Calu3 (cell line): ENCODE data around the gene BRF1. TPM values are rescaled to one million over a fixed set of nuclear protein-coding genes. Genes with fewer than 3 reads are reported as not detected.

Experiments used
- BruUV-seq: library from RNA; stranded (reverse); fragments of 400-500 nt; replicated peaks from 2 replicates; lab custom pipeline; 2021; lab: Mats Ljungman, UMichigan
- CTCF ChIA-PET: fragments of 300-600 bp; sonication (Branson Sonifier 250); formaldehyde crosslinking; loops from one replicate; lab custom pipeline; 2022; ENCODE audit warnings: antibody characterized with exemption; lab: Charles Lee
- DNase-seq: peaks from one replicate; pipeline ENCODE4 v3.0.0; 2022
- H3K27ac Mint-ChIP-seq: one replicate; pipeline ENCODE4 v1.8.0; 2022; ENCODE audit warnings: mixed read lengths; ENCODE audit not compliant: unreplicated experiment
- H3K27me3 Mint-ChIP-seq: one replicate; pipeline ENCODE4 v1.8.0; 2022; ENCODE audit warnings: mixed read lengths; ENCODE audit not compliant: unreplicated experiment
- H3K36me3 Mint-ChIP-seq: one replicate; pipeline ENCODE4 v1.8.0; 2022; ENCODE audit warnings: mild to moderate bottlenecking, moderate library complexity, mixed read lengths; ENCODE audit not compliant: insufficient read depth, unreplicated experiment
- H3K4me1 Mint-ChIP-seq: one replicate; pipeline ENCODE4 v1.8.0; 2022; ENCODE audit warnings: mild to moderate bottlenecking, low read depth, mixed read lengths; ENCODE audit not compliant: unreplicated experiment
- H3K4me3 Mint-ChIP-seq: one replicate; pipeline ENCODE4 v1.8.0; 2022; ENCODE audit warnings: mild to moderate bottlenecking, low read depth, moderate library complexity, mixed read lengths; ENCODE audit not compliant: unreplicated experiment
- H3K9me3 Mint-ChIP-seq: one replicate; pipeline ENCODE4 v1.8.0; 2022; ENCODE audit warnings: low read depth, mixed read lengths; ENCODE audit not compliant: unreplicated experiment
- CTCF ChIP-seq: fragments of 200-600 bp; IDR thresholded peaks from one replicate; pipeline ENCODE4 v1.8.0; 2022; ENCODE audit warnings: antibody characterized with exemption; ENCODE audit not compliant: unreplicated experiment
- intact Hi-C: fragments of 100-400 bp; cut with micrococcal nuclease; formaldehyde crosslinking; loops from one replicate; pipeline ENCODE4 v1.10.0; 2022; ENCODE audit not compliant: unreplicated experiment
- total RNA-seq: library from RNA; stranded (reverse); gene quantifications from 2 replicates; pipeline ENCODE4 v1.2.3, GENCODE V29; 2022

BRF1 gene
- total RNA-seq, 1 experiment from 2014 or later = 38.4 TPM

GRCh38 chr14:105204206-105204930 lies 96.4 kb downstream of the BRF1 start:
- intact Hi-C loops = no loop called here
- TF ChIP-seq CTCF = no peak
- Mint-ChIP-seq H3K9me3 (no peaks in the 10 kb centered on the region), H3K4me3 (no peak overlapping the region), H3K4me1 (peaks cover 7% of the 10 kb centered on the region), H3K27me3 (peaks cover 15% of the 10 kb centered on the region), H3K27ac (no peak overlapping the region), H3K36me3 (peaks cover 9% of the 10 kb centered on the region)
- BruUV-seq = no TSS peak
- CTCF ChIA-PET = interaction anchor here (1.0 kb wide), 1 partner anchor 148 kb away, joined by 3 read pairs; no protein-coding TSS in a partner anchor
- DNase-seq = no peak

- CTCF ChIA-PET = interaction anchor here (0.6 to 1.0 kb wide), 3 partner anchors 22 to 148 kb away, joined by 3 to 4 read pairs (median 3); no protein-coding TSS in a partner anchor
- peaks cover 9% of the 10 kb centered on the region for H3K36me3 Mint-ChIP-seq
- peaks cover 14% of the 10 kb centered on the region for H3K4me1 Mint-ChIP-seq
- H3K27me3 Mint-ChIP-seq = peaks cover 21% of the 10 kb centered on the region
- TF ChIP-seq CTCF = no peak
- H3K4me3 Mint-ChIP-seq = no peak overlapping the region
- no TSS peak for BruUV-seq
- H3K9me3 Mint-ChIP-seq = no peaks in the 10 kb centered on the region
- no peak overlapping the region for H3K27ac Mint-ChIP-seq
- intact Hi-C loops = loop anchor here (1.0 kb wide), 1 partner anchor 149 kb away; no protein-coding TSS in a partner anchor
- DNase-seq = no peak
These were observed 97.1 kb downstream of the BRF1 start for GRCh38 chr14:105203701-105204100.

- DNase-seq = peak; percentile 84
- no TSS peak for BruUV-seq
- Mint-ChIP-seq H3K9me3 (no peaks in the 10 kb centered on the region), H3K27me3 (peaks cover 27% of the 10 kb centered on the region), H3K4me3 (no peak overlapping the region), H3K4me1 (peaks cover 15% of the 10 kb centered on the region), H3K27ac (no peak overlapping the region), H3K36me3 (peaks cover 9% of the 10 kb centered on the region)
- TF ChIP-seq CTCF = peak; percentile 94
- intact Hi-C loops = loop anchor here (1.0 kb wide), 1 partner anchor 149 kb away; no protein-coding TSS in a partner anchor
- CTCF ChIA-PET = interaction anchor here (0.6 to 0.9 kb wide), 2 partner anchors 22 to 149 kb away, joined by 3 to 4 read pairs; no protein-coding TSS in a partner anchor
These were observed 97.7 kb downstream of the BRF1 start for GRCh38 chr14:105203057-105203531.

- DNase-seq = no peak
- no peaks in the 10 kb centered on the region for H3K9me3 Mint-ChIP-seq
- H3K36me3 Mint-ChIP-seq = peaks cover 9% of the 10 kb centered on the region
- CTCF ChIA-PET = interaction anchor here (0.6 to 2.0 kb wide), 4 partner anchors 68 to 289 kb away, joined by 3 to 6 read pairs (median 4); partner anchors contain the start of gene TEDC1
- intact Hi-C loops = no loop called here
- no TSS peak for BruUV-seq
- H3K4me1 Mint-ChIP-seq = peaks cover 15% of the 10 kb centered on the region
- TF ChIP-seq CTCF = no peak
- H3K27me3 Mint-ChIP-seq = peaks cover 34% of the 10 kb centered on the region
- no peak overlapping the region for H3K4me3 Mint-ChIP-seq
- H3K27ac Mint-ChIP-seq = no peak overlapping the region
These were observed 98.8 kb downstream of the BRF1 start for GRCh38 chr14:105201925-105202513.
